Liver (tissue), 9 donors: ENCODE data around the gene CRHR1. TPM values are rescaled to one million over a fixed set of nuclear protein-coding genes. Genes with fewer than 3 reads are reported as not detected.

ENCODE experiments used
- DNase-seq: peaks from one replicate; pipeline ENCODE4 v3.0.0-alpha.2; 2017; ENCODE audit warnings: low spot score
- H3K27ac ChIP-seq, 2 donors: one replicate each; pipeline ENCODE4 v1.7.0; 2013; ENCODE audit warnings: inconsistent platforms in 2 of 2, low read length in 2 of 2, control low read depth in 1 of 2, low read depth in 1 of 2, mild to moderate bottlenecking in 1 of 2
- H3K27me3 ChIP-seq, 4 donors: one replicate each; pipeline versions ENCODE4 v1.6.1 to v1.7.0; 2013; ENCODE audit warnings: low read length in 3 of 4, inconsistent platforms in 1 of 4, mild to moderate bottlenecking in 1 of 4, moderate library complexity in 1 of 4; ENCODE audit not compliant: control insufficient read depth in 4 of 4, insufficient read depth in 4 of 4
- H3K36me3 ChIP-seq, 4 donors: one replicate each; pipeline versions ENCODE4 v1.6.1 to v1.7.0; 2013; ENCODE audit warnings: low read length in 3 of 4, mild to moderate bottlenecking in 3 of 4, low read depth in 1 of 4, moderate library complexity in 1 of 4; ENCODE audit not compliant: control insufficient read depth in 4 of 4, insufficient read depth in 3 of 4
- H3K4me1 ChIP-seq, 4 donors: one replicate each; pipeline versions ENCODE4 v1.6.1 to v1.7.0; 2013; ENCODE audit warnings: low read length in 3 of 4, mild to moderate bottlenecking in 3 of 4, moderate library complexity in 1 of 4; ENCODE audit not compliant: control insufficient read depth in 4 of 4, insufficient read depth in 4 of 4
- H3K4me3 ChIP-seq, 3 donors: one replicate each; pipeline versions ENCODE4 v1.6.1 to v1.7.0; 2013; ENCODE audit warnings: low read length in 3 of 3, control low read depth in 1 of 3, low read depth in 1 of 3, mild to moderate bottlenecking in 1 of 3
- H3K9ac ChIP-seq, 2 donors: one replicate each; pipeline ENCODE4 v1.7.0; 2013; ENCODE audit warnings: low read length in 2 of 2, mild to moderate bottlenecking in 2 of 2, moderate library complexity in 2 of 2, control low read depth in 1 of 2, low read depth in 1 of 2
- H3K9me3 ChIP-seq, 4 donors: one replicate each; pipeline versions ENCODE4 v1.6.1 to v1.7.0; 2013; ENCODE audit warnings: low read length in 3 of 4; ENCODE audit not compliant: control insufficient read depth in 4 of 4
- EGR1 ChIP-seq, 2 donors: IDR thresholded peaks; 2 replicates each; pipeline ENCODE4 v1.6.1; 2016 to 2018; ENCODE audit warnings: antibody characterized with exemption in 2 of 2, low read depth in 2 of 2
- FOXA1 ChIP-seq: IDR thresholded peaks from 2 replicates; pipeline ENCODE4 v1.6.1; 2016; ENCODE audit warnings: antibody characterized with exemption
- FOXA2 ChIP-seq: IDR thresholded peaks from 2 replicates; pipeline ENCODE4 v1.6.1; 2016; ENCODE audit warnings: antibody characterized with exemption
- HNF4A ChIP-seq, 2 donors: conservative IDR thresholded peaks; 2 replicates each; pipeline ENCODE4 v1.6.1; 2016; ENCODE audit warnings: antibody characterized with exemption in 2 of 2, mild to moderate bottlenecking in 2 of 2
- HNF4G ChIP-seq: IDR thresholded peaks from 2 replicates; pipeline ENCODE4 v1.6.1; 2016; ENCODE audit warnings: antibody characterized with exemption
- JUND ChIP-seq, 2 donors: IDR thresholded peaks; 2 replicates each; pipeline ENCODE4 v1.6.1; 2016; ENCODE audit warnings: antibody characterized with exemption in 2 of 2
- NR2F2 ChIP-seq: IDR thresholded peaks from 2 replicates; pipeline ENCODE4 v1.6.1; 2016; ENCODE audit warnings: antibody characterized with exemption
- RAD21 ChIP-seq, 2 donors: IDR thresholded peaks; 2 replicates each; pipeline ENCODE4 v1.6.1; 2016; ENCODE audit warnings: antibody characterized with exemption in 2 of 2, mild to moderate bottlenecking in 2 of 2
- RXRA ChIP-seq, 2 donors: IDR thresholded peaks; 2 replicates each; pipeline ENCODE4 v1.6.1; 2017 to 2018; ENCODE audit warnings: antibody characterized with exemption in 2 of 2, mild to moderate bottlenecking in 1 of 2
- SP1 ChIP-seq: IDR thresholded peaks from 2 replicates; pipeline ENCODE4 v1.6.1; 2018; ENCODE audit warnings: antibody characterized with exemption, mild to moderate bottlenecking
- TAF1 ChIP-seq: conservative IDR thresholded peaks from 2 replicates; pipeline ENCODE4 v1.6.1; 2016; ENCODE audit warnings: antibody characterized with exemption, mild to moderate bottlenecking
- YY1 ChIP-seq: IDR thresholded peaks from 2 replicates; pipeline ENCODE4 v1.6.1; 2016; ENCODE audit warnings: antibody characterized with exemption, mild to moderate bottlenecking
- WGBS: extraction: QIAGEN DNeasy Blood & Tissue Kit; methylation state at CpG from one replicate; pipeline ENCODE4 v1.1.7; 2013; 5-methylcytosine and 5-hydroxymethylcytosine counted together
- polyA plus RNA-seq, 2 donors: library from polyadenylated mRNA; stranded (reverse) in 1 of 2; unstranded in 1 of 2; fragments of 200-250 nt in 1 of 2; fragments of >200 nt in 1 of 2; fragmentation: Nextera tagmentation in 1 of 2; extraction: Ambion mirVana in 1 of 2; gene quantifications; one replicate each; pipeline versions ENCODE4 v1.2.1 to v1.2.3, GENCODE V29; 2013 to 2015
- total RNA-seq, 2 donors: library from RNA; depleted of rRNA; stranded (reverse); fragments of >200 nt; gene quantifications; one replicate each; pipeline ENCODE4 v1.2.3, GENCODE V29; 2014
- TF ChIP-seq, protein P1 (sequence below): fragments of 150-350 bp; IDR thresholded peaks from 2 replicates; pipeline ENCODE4 v1.5.1; 2017; ENCODE audit warnings: improper control_type of control experiment, low read depth, low read length; ENCODE audit not compliant: missing input control
- TF ChIP-seq, protein P2 (sequence below): IDR thresholded peaks from 2 replicates; pipeline ENCODE4 v1.6.1; 2016; ENCODE audit warnings: antibody characterized with exemption
- TF ChIP-seq, protein P3 (sequence below): IDR thresholded peaks from 2 replicates; pipeline ENCODE4 v1.6.1; 2016; ENCODE audit warnings: antibody characterized with exemption
- TF ChIP-seq, protein P4 (sequence below): IDR thresholded peaks from 2 replicates; pipeline ENCODE4 v1.6.1; 2016; ENCODE audit warnings: antibody characterized with exemption, mild to moderate bottlenecking
- TF ChIP-seq, protein P5 (sequence below): IDR thresholded peaks from 2 replicates; pipeline ENCODE4 v1.6.1; 2016; ENCODE audit warnings: antibody characterized with exemption
- donor health status: healthy.
- donor health status: healthy.
- donor health status: healthy.
- donor health status: healthy.
- donor health status: healthy.

CRHR1 gene
- total and polyA plus RNA-seq, 4 donors, result not detected

DNA sequence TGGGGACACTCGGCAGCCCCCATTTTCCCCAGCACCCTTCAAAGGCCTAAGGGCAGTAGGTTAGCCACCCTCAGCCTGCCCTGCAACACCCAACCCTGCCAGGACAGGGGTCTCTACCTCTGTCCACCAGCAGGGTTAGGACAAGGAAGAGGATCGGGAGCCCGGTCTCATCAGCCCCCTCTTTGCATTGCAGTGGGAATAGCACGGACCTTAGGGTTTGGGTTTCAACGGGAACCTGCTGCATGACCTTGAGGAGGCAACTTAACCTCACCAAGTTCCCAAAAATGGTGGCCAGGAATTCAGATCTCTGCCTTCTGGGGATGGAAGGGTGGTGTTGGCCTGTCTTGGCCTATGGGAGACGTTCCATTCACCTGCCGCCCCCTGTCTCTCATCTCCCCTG, 40.4 kb downstream of the CRHR1 start (continued):
- TF ChIP-seq, protein P1, sequence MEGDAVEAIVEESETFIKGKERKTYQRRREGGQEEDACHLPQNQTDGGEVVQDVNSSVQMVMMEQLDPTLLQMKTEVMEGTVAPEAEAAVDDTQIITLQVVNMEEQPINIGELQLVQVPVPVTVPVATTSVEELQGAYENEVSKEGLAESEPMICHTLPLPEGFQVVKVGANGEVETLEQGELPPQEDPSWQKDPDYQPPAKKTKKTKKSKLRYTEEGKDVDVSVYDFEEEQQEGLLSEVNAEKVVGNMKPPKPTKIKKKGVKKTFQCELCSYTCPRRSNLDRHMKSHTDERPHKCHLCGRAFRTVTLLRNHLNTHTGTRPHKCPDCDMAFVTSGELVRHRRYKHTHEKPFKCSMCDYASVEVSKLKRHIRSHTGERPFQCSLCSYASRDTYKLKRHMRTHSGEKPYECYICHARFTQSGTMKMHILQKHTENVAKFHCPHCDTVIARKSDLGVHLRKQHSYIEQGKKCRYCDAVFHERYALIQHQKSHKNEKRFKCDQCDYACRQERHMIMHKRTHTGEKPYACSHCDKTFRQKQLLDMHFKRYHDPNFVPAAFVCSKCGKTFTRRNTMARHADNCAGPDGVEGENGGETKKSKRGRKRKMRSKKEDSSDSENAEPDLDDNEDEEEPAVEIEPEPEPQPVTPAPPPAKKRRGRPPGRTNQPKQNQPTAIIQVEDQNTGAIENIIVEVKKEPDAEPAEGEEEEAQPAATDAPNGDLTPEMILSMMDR, result no peak
- TF ChIP-seq JUND (IDR thresholded peaks at IDR 0.05), result no peak

DNA sequence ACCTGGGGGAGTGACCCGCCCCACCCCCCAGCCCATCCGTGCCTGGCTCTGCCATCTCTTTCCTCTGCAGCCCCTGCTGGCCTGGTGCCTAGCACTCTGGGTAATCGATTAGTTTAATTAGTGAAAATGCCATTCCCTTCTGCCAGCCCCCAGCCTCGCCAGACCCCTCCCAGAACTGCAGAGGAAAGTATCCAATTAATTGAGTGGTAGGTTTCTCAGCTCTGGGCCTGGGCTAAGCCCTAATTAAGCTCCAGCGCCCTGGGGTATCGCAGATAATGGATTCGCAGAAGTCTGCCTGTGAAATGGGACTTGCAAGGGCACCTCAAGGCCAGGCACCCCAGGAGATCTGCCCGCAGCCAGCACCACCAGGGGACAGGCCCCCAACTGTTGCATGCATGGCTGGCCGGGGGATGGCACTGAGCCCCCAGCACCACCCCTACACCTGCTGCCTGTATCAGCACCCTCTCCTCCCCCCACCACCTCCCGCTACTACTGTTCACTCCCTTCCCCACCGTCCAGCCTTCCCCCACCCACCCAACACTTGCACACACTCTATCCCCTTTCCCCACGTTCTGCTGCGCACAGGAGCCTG, 40.9 kb downstream of the CRHR1 start:
- Histone ChIP-seq H3K36me3 (no peaks in the 10 kb centered on the region), H3K4me1 (no peaks in the 10 kb centered on the region), H3K4me3 (no peak overlapping the region), H3K9ac (no peak overlapping the region), H3K9me3 (no peaks in the 10 kb centered on the region), H3K27ac (no peak overlapping the region), H3K27me3 (no peaks in the 10 kb centered on the region)
- no peak for TF ChIP-seq EGR1 (IDR thresholded peaks at IDR 0.05; ENCODE audit: low read depth in 2 of 2)
- TF ChIP-seq, protein P2, sequence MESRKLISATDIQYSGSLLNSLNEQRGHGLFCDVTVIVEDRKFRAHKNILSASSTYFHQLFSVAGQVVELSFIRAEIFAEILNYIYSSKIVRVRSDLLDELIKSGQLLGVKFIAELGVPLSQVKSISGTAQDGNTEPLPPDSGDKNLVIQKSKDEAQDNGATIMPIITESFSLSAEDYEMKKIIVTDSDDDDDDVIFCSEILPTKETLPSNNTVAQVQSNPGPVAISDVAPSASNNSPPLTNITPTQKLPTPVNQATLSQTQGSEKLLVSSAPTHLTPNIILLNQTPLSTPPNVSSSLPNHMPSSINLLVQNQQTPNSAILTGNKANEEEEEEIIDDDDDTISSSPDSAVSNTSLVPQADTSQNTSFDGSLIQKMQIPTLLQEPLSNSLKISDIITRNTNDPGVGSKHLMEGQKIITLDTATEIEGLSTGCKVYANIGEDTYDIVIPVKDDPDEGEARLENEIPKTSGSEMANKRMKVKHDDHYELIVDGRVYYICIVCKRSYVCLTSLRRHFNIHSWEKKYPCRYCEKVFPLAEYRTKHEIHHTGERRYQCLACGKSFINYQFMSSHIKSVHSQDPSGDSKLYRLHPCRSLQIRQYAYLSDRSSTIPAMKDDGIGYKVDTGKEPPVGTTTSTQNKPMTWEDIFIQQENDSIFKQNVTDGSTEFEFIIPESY, result no peak
- TF ChIP-seq, protein P3, sequence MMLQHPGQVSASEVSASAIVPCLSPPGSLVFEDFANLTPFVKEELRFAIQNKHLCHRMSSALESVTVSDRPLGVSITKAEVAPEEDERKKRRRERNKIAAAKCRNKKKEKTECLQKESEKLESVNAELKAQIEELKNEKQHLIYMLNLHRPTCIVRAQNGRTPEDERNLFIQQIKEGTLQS, result no peak
- no peak for TF ChIP-seq TAF1
- TF ChIP-seq, protein P4, sequence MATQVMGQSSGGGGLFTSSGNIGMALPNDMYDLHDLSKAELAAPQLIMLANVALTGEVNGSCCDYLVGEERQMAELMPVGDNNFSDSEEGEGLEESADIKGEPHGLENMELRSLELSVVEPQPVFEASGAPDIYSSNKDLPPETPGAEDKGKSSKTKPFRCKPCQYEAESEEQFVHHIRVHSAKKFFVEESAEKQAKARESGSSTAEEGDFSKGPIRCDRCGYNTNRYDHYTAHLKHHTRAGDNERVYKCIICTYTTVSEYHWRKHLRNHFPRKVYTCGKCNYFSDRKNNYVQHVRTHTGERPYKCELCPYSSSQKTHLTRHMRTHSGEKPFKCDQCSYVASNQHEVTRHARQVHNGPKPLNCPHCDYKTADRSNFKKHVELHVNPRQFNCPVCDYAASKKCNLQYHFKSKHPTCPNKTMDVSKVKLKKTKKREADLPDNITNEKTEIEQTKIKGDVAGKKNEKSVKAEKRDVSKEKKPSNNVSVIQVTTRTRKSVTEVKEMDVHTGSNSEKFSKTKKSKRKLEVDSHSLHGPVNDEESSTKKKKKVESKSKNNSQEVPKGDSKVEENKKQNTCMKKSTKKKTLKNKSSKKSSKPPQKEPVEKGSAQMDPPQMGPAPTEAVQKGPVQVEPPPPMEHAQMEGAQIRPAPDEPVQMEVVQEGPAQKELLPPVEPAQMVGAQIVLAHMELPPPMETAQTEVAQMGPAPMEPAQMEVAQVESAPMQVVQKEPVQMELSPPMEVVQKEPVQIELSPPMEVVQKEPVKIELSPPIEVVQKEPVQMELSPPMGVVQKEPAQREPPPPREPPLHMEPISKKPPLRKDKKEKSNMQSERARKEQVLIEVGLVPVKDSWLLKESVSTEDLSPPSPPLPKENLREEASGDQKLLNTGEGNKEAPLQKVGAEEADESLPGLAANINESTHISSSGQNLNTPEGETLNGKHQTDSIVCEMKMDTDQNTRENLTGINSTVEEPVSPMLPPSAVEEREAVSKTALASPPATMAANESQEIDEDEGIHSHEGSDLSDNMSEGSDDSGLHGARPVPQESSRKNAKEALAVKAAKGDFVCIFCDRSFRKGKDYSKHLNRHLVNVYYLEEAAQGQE, result no peak
- TF ChIP-seq, protein P5, sequence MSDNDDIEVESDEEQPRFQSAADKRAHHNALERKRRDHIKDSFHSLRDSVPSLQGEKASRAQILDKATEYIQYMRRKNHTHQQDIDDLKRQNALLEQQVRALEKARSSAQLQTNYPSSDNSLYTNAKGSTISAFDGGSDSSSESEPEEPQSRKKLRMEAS, result no peak
- no peak for TF ChIP-seq RAD21 (IDR thresholded peaks at IDR 0.05)
- no peak for TF ChIP-seq RXRA (IDR thresholded peaks at IDR 0.05)
- TF ChIP-seq FOXA2, result no peak
- TF ChIP-seq HNF4G, result no peak
- no peak for TF ChIP-seq JUND (IDR thresholded peaks at IDR 0.05)
- no peak for TF ChIP-seq SP1
- TF ChIP-seq HNF4A (conservative IDR thresholded peaks at IDR 0.05), result no peak
- no peak for TF ChIP-seq YY1
- TF ChIP-seq, protein P1, result no peak
- TF ChIP-seq FOXA1, result no peak
- TF ChIP-seq NR2F2, result no peak
- DNase-seq, result no peak
- WGBS, result 84% methylated on average over 13 of the region's 13 CpGs
